ENCODE data around the gene TSPAN15.
"Not testable (repeated sequence)": the region's sequence is repeated elsewhere in the genome, so short reads cannot be mapped to it uniquely, and the experiment has no call there.

Gene TSPAN15

DNA sequence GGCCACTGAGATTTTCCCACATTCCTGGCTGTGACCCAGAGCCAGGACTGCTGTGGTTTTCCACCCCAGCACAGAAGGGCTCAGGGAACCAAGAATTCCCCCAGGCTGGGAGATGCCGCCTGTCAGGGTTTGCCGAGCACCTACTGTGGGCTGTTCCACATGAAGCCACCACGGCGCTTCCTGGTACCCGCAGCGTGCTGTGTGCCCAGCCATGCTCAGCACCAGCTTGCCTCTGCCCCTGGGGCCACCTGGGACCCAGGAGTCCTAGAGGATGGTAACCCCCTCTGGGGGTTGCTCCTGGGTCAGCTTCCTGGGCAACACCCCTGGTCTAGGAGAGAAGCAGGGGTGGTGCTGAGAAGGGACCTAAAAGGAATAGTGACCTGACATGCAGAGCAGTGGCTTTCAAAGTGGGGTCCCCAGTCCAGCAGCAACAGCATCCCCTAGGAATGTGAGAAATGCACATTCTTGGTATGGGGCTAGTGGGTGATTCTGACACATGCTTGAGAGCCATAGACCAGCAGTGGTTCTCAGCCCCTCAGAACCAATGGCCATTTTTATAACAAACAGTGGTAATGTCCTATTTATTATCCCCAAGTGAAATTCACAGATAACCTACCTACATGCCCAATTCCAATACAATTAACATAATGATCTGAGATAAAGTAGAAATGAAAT is 53.4 kb downstream of the TSPAN15 start:
- DNase-seq: no peak

DNA sequence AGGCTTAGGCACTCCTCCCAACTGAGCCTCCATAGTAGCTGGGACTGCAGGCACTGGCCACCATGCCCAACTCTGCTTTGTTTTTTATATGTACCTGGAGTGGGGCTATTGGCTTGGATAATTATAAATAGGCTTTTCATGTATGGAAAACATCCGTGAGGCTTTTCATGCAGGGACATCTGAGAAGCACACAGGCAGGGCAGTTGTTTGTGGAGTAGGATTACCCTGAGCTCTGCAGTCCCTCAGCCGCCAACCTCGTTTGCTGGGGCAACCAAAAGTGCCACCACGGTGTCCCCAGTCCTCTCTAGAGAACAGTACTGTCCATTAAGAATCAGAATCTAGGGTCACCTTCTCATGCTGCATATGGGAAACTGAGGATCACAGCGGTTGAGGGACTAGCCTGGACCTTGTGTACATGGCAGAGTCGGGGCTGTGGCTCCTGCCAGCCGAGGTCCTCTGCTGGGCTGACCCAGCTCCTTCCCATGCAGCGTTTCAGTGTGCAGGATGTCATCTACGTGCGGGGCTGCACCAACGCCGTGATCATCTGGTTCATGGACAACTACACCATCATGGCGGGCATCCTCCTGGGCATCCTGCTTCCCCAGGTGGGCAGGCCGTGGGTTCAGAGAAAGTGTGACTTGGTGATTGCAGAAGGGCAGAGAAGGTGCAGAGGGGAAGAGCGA is 54.5 kb downstream of the TSPAN15 start:
- no peak for DNase-seq

DNA sequence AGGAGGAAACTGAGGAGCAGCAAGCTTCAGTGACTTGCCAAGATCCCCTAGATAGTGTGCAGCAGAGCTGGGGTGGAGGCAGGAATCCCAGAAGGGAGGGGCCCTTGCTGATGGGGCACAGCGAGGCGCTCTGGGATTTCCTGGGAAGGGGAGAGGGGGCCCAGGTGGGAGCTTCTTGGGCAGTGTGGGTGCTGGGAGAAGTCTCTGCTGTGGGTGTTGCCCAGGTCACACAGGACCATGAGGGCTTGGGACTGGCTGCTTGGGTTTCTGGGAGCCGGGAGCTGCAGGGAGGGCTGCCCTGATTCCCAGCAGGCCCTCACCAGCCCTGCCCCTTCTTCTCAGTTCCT is 55.2 kb downstream of the TSPAN15 start:
- DNase-seq: no peak

DNA sequence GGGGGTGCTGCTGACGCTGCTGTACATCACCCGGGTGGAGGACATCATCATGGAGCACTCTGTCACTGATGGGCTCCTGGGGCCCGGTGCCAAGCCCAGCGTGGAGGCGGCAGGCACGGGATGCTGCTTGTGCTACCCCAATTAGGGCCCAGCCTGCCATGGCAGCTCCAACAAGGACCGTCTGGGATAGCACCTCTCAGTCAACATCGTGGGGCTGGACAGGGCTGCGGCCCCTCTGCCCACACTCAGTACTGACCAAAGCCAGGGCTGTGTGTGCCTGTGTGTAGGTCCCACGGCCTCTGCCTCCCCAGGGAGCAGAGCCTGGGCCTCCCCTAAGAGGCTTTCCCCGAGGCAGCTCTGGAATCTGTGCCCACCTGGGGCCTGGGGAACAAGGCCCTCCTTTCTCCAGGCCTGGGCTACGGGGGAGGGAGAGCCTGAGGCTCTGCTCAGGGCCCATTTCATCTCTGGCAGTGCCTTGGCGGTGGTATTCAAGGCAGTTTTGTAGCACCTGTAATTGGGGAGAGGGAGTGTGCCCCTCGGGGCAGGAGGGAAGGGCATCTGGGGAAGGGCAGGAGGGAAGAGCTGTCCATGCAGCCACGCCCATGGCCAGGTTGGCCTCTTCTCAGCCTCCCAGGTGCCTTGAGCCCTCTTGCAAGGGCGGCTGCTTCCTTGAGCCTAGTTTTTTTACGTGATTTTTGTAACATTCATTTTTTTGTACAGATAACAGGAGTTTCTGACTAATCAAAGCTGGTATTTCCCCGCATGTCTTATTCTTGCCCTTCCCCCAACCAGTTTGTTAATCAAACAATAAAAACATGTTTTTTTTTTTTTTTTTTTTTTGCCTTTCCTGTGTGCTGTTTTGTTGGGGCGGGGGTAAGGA is 55.8 kb downstream of the TSPAN15 start:
- no peak for DNase-seq

DNA sequence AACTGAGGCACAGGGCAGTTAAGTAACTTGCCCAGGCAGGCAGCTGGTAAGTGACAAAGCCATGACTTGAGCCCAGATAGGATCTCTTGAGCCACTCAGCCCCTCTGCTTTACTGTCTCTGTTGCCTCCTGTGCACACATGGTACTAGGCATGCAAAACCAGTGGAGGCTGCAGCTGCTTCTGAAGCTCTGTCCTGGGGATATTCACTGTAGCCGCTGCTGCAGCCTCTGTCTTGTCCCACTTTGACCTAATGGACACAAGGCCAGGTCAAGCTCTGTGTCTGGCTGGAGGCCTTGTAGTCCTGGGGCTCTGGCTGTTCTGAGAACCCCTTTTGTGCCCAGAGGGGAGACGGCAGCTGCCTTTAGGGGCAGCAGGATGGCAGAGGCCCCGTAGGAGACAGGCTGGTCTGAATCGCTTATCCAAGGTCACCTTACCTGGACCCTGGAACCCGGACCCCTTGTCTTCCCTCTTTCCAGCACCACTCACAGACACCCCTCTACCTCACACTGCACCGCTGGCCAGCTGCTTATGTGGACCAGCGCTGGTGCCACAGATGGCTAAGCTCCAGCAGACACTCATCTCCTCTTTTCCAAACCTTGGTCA is 57.6 kb downstream of the TSPAN15 start:
- DNase-seq: no peak

DNA sequence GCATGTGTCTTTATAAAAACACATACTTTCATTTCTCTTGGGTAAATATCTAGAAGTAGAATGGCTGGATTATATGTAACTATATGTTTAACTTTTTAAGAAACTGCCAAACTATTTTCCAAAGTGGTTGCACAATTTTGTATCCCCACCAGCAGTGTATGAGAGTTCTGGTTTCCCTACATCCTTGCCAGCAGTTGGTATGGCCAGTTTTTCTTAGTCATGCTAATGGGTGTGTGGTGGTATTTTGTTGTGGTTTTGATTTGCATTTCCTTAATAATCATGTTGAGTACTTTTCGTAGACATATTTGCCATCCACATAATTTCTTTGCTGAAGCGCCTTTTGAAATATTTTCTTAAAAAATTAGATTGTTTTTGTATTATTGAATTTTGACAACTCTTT is 61.6 kb downstream of the TSPAN15 start:
- DNase-seq: no peak

DNA sequence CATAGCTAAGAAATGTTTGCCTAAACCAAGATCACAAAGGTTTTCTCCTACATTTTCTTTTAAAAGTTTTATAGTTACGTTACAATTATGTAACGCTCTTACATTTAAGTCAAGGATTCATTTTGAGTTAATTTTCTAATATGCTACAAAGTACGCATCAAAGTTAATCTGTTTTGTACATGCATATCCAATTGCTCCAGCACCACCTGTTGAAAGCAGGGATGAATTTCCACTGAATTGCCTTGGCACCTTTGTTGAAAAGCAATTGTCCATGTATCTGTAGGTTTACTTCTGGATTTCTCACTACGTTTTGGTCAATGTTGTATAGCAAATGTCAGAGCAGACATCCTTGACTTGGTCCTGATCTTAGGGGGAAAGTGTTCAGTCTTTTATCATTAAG is 62.4 kb downstream of the TSPAN15 start:
- DNase-seq: no peak

DNA sequence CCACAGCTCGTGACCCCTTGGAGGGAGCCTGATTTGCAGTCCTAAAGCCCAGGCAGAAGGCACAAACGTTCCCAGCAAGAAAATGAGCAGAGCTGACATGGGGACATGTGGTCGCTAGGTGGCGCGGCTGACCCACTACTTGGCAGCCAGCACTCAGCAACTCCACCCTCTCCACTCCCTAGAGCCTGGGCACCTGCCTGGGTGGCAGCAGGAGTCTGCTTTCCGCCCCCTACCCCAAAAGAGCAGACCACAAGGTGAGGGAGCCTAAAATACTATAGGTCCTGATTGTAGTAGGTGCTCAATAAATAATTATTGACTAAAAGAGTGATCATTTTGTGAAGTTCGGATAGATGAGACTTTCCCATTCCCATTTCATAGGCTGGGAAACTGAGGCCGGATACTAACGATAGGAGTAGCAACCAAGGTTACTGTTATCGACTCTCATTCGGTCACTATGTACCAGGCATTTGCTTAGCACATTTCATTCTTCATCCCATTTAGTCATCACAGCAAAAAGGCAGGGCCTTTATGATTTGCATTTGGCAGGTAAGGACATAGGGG is 64.5 kb downstream of the TSPAN15 start:
- DNase-seq: peak; percentile 20

DNA sequence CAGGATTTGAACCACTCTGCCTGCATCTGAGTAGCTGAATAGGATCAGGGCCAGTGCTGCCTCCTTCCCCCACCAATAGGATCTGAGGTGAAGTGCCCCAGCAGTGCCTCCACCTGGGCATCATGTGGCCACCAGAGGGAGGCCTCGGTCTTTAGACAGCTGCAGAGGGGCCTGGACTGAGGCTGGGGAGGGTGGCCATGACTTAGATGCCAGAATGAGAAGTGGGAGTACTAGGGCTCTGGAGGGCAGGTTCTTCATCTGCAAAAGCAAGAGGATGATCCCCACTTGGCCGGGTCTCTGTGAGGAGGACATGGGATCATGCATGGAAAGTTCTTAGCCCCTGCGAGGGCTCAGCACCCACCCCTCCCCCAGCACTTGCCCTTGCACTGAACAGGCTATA is 65.1 kb downstream of the TSPAN15 start:
- no peak for DNase-seq

DNA sequence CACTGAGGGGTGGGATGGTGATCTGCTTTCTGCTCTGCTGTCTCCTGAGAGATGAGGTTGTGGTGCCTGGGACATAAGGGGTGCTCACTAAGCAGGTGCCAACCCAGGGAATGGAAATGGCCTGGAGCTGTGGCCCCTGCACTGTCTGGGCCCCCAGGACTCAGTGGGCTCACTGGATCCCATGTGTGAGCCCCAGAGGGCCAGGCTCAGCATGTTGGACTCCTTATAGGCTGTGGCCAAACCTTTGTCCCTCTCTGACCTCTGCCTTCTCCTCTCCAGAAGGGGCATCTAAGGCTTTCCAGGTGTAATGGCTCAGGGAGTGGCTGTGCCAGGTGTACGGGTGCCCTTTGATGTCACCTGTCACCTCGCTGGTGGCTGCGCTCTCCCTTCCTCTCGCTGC is 65.5 kb downstream of the TSPAN15 start:
- DNase-seq: no peak

DNA sequence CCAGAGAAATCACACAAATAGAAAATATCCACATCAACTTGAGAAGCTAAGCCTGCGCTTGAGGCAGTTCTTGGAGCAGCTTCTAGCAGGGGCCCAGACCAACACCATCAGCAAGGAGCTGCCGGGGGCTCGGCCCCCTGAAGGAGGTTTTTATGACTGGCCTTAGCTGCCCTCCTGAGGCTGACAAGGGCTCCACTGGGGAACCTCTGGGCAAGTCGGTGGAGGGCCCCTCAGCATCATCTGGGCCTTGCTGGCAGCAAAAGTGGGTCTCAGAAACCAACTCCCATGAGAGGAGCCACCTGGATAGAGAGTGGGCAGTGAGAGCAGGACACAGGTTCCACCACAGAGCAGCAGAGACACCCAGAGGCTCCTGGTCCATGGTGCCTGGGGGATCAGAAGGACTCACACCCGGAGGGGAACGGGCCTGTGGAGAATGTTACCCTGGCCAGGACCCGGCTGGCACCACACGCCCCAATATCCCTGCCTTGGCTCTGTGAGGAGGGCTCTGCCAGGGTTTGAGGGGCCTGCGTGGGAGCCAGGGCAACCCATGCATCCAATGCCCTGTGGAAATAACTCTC is 66.1 kb downstream of the TSPAN15 start:
- no peak for DNase-seq

DNA sequence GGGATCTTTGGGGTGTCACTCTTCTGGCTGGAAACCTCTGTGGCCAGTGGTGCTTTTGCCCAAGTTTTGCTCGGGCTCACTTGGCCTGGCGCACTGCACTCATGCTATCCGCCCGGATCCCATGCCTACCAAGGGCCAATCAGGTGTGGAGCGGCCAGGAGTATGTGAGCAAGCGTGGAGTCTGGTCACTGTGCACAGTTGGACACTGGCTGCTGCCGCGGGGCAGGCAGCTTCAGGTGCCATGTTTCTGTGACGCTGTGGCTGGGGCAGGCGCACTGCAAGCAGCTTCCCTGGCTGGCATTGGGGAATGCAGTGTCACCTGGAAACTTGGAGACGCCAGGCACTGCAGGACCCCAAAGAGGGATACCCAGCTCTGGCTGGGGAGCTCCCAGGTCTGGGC is 76.7 kb downstream of the TSPAN15 start:
- no peak for DNase-seq

DNA sequence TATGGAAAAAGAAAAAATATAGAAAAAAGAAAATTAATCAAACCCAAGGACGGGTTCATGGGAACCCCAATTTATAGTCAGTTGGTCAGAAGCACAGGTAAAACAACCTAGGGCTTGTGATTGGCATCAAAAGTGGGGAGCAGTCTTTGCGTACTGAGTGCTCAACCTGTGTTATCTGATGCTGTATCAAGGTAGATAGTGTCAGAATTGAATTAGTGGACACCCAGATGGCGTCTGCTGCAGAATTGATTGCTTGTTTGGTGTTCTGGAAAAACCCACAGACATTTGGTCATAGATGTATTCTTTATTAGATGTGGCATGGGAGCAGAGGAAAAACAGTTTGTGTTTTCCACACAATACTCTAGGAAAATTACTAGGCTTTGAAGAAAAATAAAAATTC is 82.4 kb downstream of the TSPAN15 start:
- no peak for DNase-seq

DNA sequence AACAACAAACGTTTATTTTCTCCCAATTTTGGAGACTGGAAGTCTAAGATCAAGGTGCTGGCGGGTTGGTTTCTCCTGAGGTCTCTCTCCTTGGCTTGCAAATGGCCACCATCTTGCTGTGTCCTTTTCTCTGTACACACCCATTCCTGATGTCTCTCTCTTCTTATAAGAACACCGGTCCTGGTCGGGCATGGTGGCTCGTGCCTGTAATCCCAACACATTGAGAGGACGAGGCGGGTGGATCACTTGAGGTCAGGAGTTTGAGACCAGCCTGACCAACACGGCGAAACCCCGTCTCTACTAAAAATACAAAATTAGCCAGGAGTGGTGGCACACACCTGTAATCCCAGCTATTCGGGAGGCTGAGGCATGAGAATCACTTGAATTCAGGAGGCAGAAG is 85.3 kb downstream of the TSPAN15 start:
- not testable (repeated sequence) for DNase-seq

DNA sequence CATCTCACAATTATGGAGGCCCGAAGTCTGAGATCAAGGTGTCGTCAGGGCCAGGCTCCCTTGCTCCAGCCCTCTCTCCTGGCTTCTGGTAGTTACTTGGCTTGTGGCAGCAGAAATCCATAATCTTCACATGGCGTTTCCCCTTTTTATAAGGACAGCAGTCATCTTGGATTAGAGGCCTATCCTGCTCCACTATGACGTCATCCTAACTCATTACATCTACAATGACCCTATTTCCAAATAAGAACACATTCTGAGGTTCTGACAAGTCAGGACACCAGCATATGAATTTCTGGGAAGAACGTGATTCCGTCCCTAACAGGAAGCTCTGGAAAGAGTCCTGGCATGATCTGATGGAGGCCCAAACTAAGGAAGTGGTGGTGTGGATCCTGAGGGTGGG is 86.2 kb downstream of the TSPAN15 start:
- DNase-seq: no peak

DNA sequence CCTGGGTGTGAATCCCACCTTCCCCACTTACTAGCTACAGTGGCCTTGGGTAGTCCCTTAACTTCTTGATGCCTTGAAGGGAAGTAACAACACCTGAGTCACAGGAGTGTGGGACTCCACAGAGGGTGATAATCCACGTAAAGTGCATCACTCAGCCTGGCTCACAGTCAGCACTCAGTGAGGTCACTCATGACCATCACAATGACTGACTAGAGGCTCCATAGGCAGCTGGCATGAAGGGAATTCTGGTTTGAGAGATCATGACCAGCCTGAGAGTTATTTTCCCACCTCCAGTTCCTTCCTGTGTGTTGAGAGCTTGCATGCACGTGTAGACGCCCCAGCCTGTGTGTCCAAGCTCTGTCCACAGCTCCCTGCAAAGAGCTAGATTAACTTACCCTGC is 87.2 kb downstream of the TSPAN15 start:
- DNase-seq: no peak

DNA sequence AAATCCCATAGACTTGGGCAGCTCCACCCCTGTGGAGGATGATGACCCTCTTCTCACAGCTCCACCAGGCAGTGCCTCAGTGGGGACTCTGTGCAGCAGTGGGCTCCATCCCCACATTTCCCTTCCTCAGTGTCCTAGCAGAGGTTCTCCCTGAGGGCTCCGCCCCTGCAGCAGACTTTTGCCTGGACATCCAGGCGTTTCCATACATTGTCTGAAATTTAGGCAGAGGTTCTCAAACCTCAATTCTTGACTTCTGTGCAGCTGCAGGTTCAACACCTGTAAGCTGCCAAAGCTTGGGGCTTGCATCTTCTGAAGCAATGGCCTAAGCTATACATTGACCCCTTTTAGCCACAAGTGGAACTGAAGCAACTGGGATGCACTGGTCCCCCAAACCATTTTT is 90.2 kb downstream of the TSPAN15 start:
- no peak for DNase-seq

DNA sequence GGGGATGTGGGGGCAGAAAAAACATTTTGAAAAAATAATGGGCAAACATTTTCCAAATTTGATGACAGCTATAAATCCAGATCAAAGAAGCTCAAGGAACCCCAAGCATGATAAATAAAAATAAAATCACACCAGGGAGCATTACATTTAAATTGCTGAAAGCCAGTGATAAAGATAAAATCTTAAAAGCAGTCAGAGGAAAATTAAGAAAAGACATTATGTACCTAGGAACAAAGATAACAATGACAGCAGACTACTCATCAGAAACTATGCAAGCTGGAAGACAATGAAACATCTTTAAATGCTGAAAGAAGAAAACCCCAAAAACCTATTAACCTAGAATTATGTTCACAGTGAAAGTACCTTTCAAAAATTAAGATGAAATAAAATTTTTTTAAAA is 98.7 kb downstream of the TSPAN15 start:
- no peak for DNase-seq

DNA sequence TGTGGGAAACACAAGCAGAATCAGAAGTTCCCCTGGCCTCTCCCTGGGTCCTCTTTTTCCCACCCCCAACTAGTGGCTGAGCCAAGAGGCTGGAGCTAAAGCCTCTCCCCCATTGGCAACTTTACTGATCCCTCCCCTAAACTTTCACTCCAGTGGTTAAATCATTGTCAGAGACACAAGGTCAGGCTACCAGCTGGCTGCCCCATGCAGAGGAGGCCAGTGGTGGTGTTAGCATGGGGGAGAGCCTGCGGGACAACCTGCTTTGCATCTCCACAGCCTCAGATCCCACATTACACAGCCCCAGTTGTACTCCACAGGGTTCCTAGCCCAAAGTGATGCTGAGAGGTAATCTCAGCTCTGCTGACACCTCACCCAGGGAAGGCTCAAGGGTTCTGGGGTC is 101.0 kb downstream of the TSPAN15 start:
- DNase-seq: no peak

DNA sequence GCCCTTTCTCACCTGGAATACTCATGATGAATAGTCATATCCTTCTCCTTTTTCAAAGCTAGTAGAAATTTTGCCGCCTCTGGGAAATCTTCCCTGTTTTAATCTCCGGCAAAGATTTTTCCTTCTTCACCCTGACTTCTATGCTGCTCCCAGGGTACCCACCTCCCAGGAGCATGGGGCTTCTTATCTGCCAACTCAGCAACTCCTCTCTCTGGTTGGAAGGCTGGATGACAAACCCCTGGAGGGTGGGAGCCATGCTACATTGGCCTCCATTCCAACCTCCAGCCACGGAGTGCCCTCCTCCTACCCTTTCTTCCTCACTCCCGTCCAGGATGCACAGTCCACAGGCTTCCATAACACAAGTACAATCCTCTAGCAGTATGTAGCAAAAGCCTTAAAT is 102.1 kb downstream of the TSPAN15 start:
- no peak for DNase-seq

DNA sequence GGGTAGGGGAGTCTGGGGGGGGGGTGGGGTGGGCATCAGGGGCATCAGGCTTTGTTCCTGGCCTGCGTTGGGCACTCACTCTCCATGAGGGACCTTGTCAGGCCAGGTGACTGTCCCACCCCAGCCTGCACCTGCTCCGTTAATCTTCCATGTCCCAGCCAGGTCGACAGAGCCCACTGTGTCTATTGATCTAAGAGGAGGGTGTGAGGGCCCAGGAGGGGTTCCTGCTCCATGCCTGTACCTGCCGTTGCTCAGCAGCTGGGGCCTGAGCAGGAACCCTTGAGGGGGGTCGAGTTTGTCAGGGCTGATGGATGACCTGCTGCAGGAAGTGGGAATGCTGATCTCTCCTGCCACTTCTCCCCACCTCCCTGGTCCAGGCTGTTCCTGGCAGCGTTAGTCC is 103.3 kb downstream of the TSPAN15 start:
- DNase-seq: no peak
